ENCODE results near the gene DGKZ. TPM values are rescaled to one million over a fixed set of nuclear protein-coding genes. Genes with fewer than 3 reads are reported as not detected.

Gene DGKZ
- total and polyA plus RNA-seq, 10 donors, result 44.2 to 136 (median 97.9) TPM

- 0 to 1% (median 1%) methylated on average over 3 to 95 of the region's 96 CpGs for WGBS, 5 donors
- peak within 1 kb of the TSS; percentile 58 to 85 (median 63) for H3K4me3 ChIP-seq
- H3K36me3 ChIP-seq, result peaks cover 4 to 38% (median 17%) of the 10 kb centered on the region in 6 donors
- DNase-seq, result peak; percentile 89
- peak within 1 kb of the TSS; percentile 60 to 85 (median 82) for H3K27ac ChIP-seq
- H3K27me3 ChIP-seq (replicated peaks in 1 of 7), result peaks cover 0 to 56% (median 14%) of the 10 kb centered on the region in 7 donors
- H3K4me1 ChIP-seq, result peaks cover 7 to 70% (median 37%) of the 10 kb centered on the region in 6 donors
- no peaks in the 10 kb centered on the region for H3K9me3 ChIP-seq
- intact Hi-C loops (cut with DNase I; ENCODE audit: low total_unique reads), result loop anchor here (10.0 kb wide), 1 partner anchor 214 kb away; the partner anchor contains the start of gene AMBRA1
- TF ChIP-seq POLR2A (IDR thresholded peaks at IDR 0.05), result no peak
- peak in 2 of 3 donors; percentile 32 to 73 for TF ChIP-seq POLR2AphosphoS5 (IDR thresholded peaks at IDR 0.05)
Observed at GRCh38 chr11:46381048-46381818, 34.0 kb downstream of the DGKZ start, which contains the start of gene MDK. MDK (plus strand) TSS chr11:46381669; CDS start chr11:46382058, 389 bp downstream.

GRCh38 chr11:46381819-46382645 lies 34.8 kb downstream of the DGKZ start:
- H3K4me1 ChIP-seq, result peaks cover 7 to 70% (median 37%) of the 10 kb centered on the region in 6 donors
- TF ChIP-seq POLR2AphosphoS5 (IDR thresholded peaks at IDR 0.05) (peak in 1 of 3 donors; percentile 50), POLR2A (IDR thresholded peaks at IDR 0.05) (no peak)
- H3K27me3 ChIP-seq (replicated peaks in 1 of 7), result peaks cover 0 to 64% (median 16%) of the 10 kb centered on the region in 7 donors
- peak overlapping the region; percentile 21 to 85 (median 61) for H3K4me3 ChIP-seq
- intact Hi-C loops (cut with DNase I; ENCODE audit: low total_unique reads), result loop anchor here (10.0 kb wide), 1 partner anchor 213 kb away; the partner anchor contains the start of gene AMBRA1
- DNase-seq, result peak; percentile 82
- no peaks in the 10 kb centered on the region for H3K9me3 ChIP-seq
- H3K27ac ChIP-seq, result peak overlapping the region in 5 of 8 donors; percentile 54 to 85 (median 82)
- WGBS, 5 donors, result 2 to 4% (median 2%) methylated on average over 36 to 66 of the region's 66 CpGs
- peaks cover 0 to 30% (median 9%) of the 10 kb centered on the region in 6 donors for H3K36me3 ChIP-seq

- TF ChIP-seq CTCF (IDR thresholded peaks at IDR 0.05 in 8 of 11, conservative IDR thresholded peaks at IDR 0.05 in 3 of 11), result peak in 8 of 11 experiments; percentile 20 to 64 (median 46)
- no peak for TF ChIP-seq POLR2A (IDR thresholded peaks at IDR 0.05)
- peak; percentile 74 for DNase-seq
- peaks cover 0 to 72% (median 23%) of the 10 kb centered on the region in 7 donors for H3K27me3 ChIP-seq (replicated peaks in 1 of 7)
- peak overlapping the region in 6 of 8 donors; percentile 58 to 85 (median 63) for H3K4me3 ChIP-seq
- intact Hi-C loops (cut with DNase I; ENCODE audit: low total_unique reads), result loop anchor here (10.0 kb wide), 1 partner anchor 212 kb away; the partner anchor contains the start of gene AMBRA1
- peak overlapping the region in 4 of 8 donors; percentile 54 to 83 (median 80) for H3K27ac ChIP-seq
- WGBS, 5 donors, result 54 to 70% (median 56%) methylated on average over 12 to 18 of the region's 18 CpGs
- peaks cover 0 to 22% (median 3%) of the 10 kb centered on the region in 6 donors for H3K36me3 ChIP-seq
- H3K4me1 ChIP-seq, result peaks cover 7 to 76% (median 41%) of the 10 kb centered on the region in 6 donors
- H3K9me3 ChIP-seq, result no peaks in the 10 kb centered on the region
Observed at GRCh38 chr11:46382646-46383403, 35.6 kb downstream of the DGKZ start.

GRCh38 chr11:46383404-46383758 lies 36.1 kb downstream of the DGKZ start:
- no peak overlapping the region for H3K4me3 ChIP-seq
- 72 to 88% (median 77%) methylated on average over 7 of the region's 7 CpGs for WGBS, 5 donors
- H3K4me1 ChIP-seq, result peaks cover 7 to 80% (median 43%) of the 10 kb centered on the region in 6 donors
- DNase-seq, result peak; percentile 62
- no peaks in the 10 kb centered on the region for H3K9me3 ChIP-seq
- H3K27ac ChIP-seq, result peak overlapping the region in 3 of 8 donors; percentile 11 to 83 (median 16)
- H3K36me3 ChIP-seq, result peaks cover 0 to 16% (median under 1%) of the 10 kb centered on the region in 6 donors
- H3K27me3 ChIP-seq (replicated peaks in 1 of 7), result peaks cover 0 to 77% (median 28%) of the 10 kb centered on the region in 7 donors
- intact Hi-C loops (cut with DNase I; ENCODE audit: low total_unique reads), result loop anchor here (10.0 kb wide), 1 partner anchor 211 kb away; the partner anchor contains the start of gene AMBRA1
- TF ChIP-seq CTCF (IDR thresholded peaks at IDR 0.05 in 8 of 11, conservative IDR thresholded peaks at IDR 0.05 in 3 of 11), result no peak
- no peak for TF ChIP-seq POLR2A (IDR thresholded peaks at IDR 0.05)
- peak in 1 of 3 donors; percentile 11 for TF ChIP-seq POLR2AphosphoS5 (IDR thresholded peaks at IDR 0.05)
